Activated T-cell treated with anti-CD3 and anti-CD28 coated beads for 24 hours (primary cell): ENCODE results near the gene ZNF423.

Source experiments
- DNase-seq: peaks from one replicate; pipeline ENCODE4 v3.0.0-alpha.2; 2020; ENCODE audit warnings: low read depth

The ZNF423 gene

GRCh38 chr16:49457196-49457595 is 398.7 kb downstream of the ZNF423 start:
- DNase-seq, result no peak

- DNase-seq, result no peak
These were observed 399.1 kb downstream of the ZNF423 start for GRCh38 chr16:49456763-49457162.

GRCh38 chr16:49455991-49456745 is 399.7 kb downstream of the ZNF423 start:
- no peak for DNase-seq

GRCh38 chr16:49455181-49455990 is 400.5 kb downstream of the ZNF423 start:
- no peak for DNase-seq

GRCh38 chr16:49454426-49455180 is 401.3 kb downstream of the ZNF423 start:
- no peak for DNase-seq

GRCh38 chr16:49453983-49454382 is 401.9 kb downstream of the ZNF423 start:
- DNase-seq, result no peak

- DNase-seq, result no peak
These were observed 402.9 kb downstream of the ZNF423 start for GRCh38 chr16:49453021-49453420.

GRCh38 chr16:49452578-49452977 is 403.3 kb downstream of the ZNF423 start:
- DNase-seq, result no peak

- no peak for DNase-seq
These were observed 403.8 kb downstream of the ZNF423 start for GRCh38 chr16:49452108-49452507.

- no peak for DNase-seq
These were observed 409.1 kb downstream of the ZNF423 start for GRCh38 chr16:49446805-49447204.

- DNase-seq, result no peak
These were observed 412.3 kb downstream of the ZNF423 start for GRCh38 chr16:49443576-49443975.

- DNase-seq, result no peak
These were observed 413.1 kb downstream of the ZNF423 start for GRCh38 chr16:49442805-49443204.

GRCh38 chr16:49441366-49441780 is 414.5 kb downstream of the ZNF423 start:
- DNase-seq, result peak; percentile 34

GRCh38 chr16:49440156-49441065 is 415.5 kb downstream of the ZNF423 start:
- no peak for DNase-seq

- DNase-seq, result no peak
These were observed 416.2 kb downstream of the ZNF423 start for GRCh38 chr16:49439676-49440075.

GRCh38 chr16:49439050-49439449 is 416.9 kb downstream of the ZNF423 start:
- DNase-seq, result no peak
